GM10266 (cell line): ENCODE measurements around the gene PCK2.

Experiments used
- DNase-seq: peaks from one replicate; pipeline ENCODE4 v3.0.0; 2012; ENCODE audit errors: extremely low spot score
- CTCF ChIP-seq: IDR thresholded peaks from 2 replicates; pipeline ENCODE4 v1.5.1; 2012; ENCODE audit warnings: mild to moderate bottlenecking, low read depth; ENCODE audit not compliant: control insufficient read depth, insufficient read depth; ENCODE audit errors: missing control alignments

PCK2 gene

DNA sequence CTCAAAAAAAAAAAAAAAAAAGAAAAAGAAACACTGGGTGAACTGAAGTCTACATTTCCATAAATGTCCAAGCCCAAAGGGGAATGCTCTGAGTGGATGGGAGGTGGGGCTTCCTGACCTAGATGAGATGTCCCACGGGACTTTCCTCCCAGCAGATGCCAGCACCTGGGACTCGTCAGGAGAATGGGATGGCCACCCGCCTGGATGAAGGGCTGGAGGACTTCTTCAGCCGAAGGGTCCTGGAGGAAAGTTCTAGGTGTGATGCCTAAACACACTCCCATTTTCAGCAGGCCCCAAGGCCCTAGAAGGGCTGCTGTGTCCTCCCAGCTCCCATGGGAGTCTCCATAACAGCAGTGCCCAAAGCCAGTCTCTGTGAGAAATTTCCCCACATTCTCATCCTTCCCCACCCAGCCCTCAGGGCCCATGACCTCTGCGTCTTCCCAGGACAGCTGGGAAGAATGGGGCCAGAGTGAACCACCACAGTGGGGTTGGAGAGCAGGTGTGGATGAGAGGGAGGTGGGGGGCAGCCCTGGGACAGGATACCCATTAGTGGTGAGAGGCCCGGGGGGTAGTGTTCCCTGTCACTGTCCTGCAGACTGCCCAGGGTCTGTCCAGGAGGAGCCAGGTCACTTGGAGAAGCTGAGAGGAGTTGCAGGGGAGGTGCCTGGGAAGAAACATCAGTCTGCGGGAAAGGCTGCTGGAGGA is 29.9 kb upstream of the PCK2 start:
- no peak for DNase-seq

DNA sequence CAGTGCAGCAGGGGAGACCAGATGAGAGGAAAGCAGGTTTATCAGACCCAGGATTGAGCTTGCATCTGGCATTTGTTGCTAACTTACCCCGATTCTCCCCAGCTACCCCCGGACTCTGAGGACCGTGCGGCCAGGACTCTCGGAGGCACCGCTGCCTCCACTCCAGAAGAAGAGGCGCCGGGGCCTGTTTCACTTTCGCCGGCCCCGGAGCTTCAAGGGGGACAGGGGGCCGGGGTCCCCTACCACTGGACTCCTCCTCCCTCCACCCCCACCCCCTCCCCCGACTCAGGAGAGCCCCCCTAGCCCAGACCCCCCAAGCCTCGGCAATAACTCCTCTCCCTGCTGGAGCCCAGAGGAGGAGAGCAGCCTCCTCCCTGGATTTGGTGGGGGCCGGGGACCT is 29.3 kb upstream of the PCK2 start:
- TF ChIP-seq CTCF: no peak
- DNase-seq: no peak

More for the DNA sequence above, 29.9 kb upstream of the PCK2 start:
- TF ChIP-seq CTCF: no peak

DNA sequence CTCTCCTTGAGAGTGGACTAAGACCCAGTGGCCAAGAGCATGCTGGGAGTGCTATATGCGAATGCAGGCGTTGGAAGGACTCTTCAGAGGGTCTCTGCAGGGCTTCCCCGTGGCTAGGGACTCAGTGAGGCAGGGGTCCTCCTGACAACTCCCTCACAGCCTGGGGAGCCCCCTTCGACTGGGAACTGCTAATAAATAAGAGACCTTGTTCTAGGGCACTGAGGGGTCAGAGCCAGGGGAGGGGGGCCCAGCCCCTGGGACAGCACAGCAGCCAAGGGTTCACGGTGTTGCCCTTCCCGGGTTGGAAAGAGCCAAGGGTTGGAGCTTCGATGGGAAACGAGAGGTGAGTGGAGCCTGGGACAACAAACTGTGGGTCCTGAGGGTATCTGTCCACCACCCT is 28.7 kb upstream of the PCK2 start:
- no peak for TF ChIP-seq CTCF

DNA sequence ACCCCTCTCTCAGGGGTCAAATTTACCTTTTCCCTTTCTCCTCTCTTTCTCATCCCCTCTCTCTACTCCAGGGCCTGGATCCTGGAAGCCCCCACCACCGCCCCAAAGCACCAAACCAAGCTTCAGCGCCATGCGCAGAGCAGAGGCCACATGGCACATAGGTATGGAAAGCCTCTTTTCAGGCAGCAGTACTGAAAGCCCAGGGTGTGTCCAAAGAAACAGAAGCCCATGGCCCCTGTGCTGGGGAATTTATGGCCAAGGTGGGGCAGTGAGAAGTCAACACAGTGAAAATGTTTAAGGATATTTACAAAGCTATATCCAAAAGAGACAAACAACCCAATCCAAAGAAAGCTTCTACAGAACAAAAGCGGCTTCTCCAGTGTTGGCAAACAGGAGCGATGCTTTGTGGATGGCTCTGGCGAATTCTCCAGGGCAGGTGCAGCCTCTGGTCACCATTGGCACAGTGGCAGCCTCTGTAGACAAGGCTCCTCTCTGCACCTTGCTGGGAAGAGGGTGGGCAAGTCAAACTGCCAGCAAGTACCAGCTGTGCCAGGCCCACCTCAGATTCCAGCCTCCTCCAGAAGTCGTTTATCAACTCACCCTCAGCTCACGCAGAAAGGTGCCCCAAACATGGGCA is 27.5 kb upstream of the PCK2 start:
- TF ChIP-seq CTCF: no peak

More for the DNA sequence above, 28.7 kb upstream of the PCK2 start:
- DNase-seq: no peak

GRCh38 chr14:24067133-24068082 is 26.7 kb upstream of the PCK2 start:
- DNase-seq: no peak
- no peak for TF ChIP-seq CTCF

More for the DNA sequence above, 27.5 kb upstream of the PCK2 start:
- DNase-seq: no peak

GRCh38 chr14:24068711-24069410 is 25.2 kb upstream of the PCK2 start:
- no peak for TF ChIP-seq CTCF

More at GRCh38 chr14:24068711-24069410, 25.2 kb upstream of the PCK2 start:
- no peak for DNase-seq
